K562 (cell line): Measurements from ENCODE around the gene CRELD2. TPM values are rescaled to one million over a fixed set of nuclear protein-coding genes. Genes with fewer than 3 reads are reported as not detected.

ENCODE experiments used
- CBFB ChIP-seq: sonication (generic); formaldehyde crosslinking; IDR thresholded peaks from 2 replicates; pipeline ENCODE4 v1.4.0; 2020; ENCODE audit warnings: mild to moderate bottlenecking, missing genetic modification reagents
- EHMT2 ChIP-seq: fragments of 450-650 bp; IDR thresholded peaks from 2 replicates; pipeline ENCODE4 v1.6.1; 2018; ENCODE audit warnings: antibody characterized with exemption
- RCOR1 ChIP-seq, 2 experiments: IDR thresholded peaks; 2 replicates each; pipeline ENCODE4 v1.6.1; 2012; ENCODE audit warnings: low read depth in 2 of 2, low read length in 2 of 2, borderline replicate concordance in 1 of 2, improper control_type of control experiment in 1 of 2
- TAL1 ChIP-seq: fragments of 450-650 bp; IDR thresholded peaks from 2 replicates; pipeline ENCODE4 v1.6.1; 2016; ENCODE audit warnings: mild to moderate bottlenecking
- ZC3H4 ChIP-seq: sonication (generic); formaldehyde crosslinking; IDR thresholded peaks from 2 replicates; pipeline ENCODE4 v1.9.0; 2021; ENCODE audit warnings: missing genetic modification reagents, borderline replicate concordance
- ZFP30 ChIP-seq: fragments of 250-450 bp; sonication (Bioruptor Pico); IDR thresholded peaks from 2 replicates; pipeline ENCODE4 v1.8.0; 2022; ENCODE audit warnings: moderate library complexity, mild to moderate bottlenecking, inconsistent platforms, borderline replicate concordance
- polyA plus RNA-seq, 8 experiments: library from polyadenylated mRNA; depleted of rRNA in 4 of 8; stranded (reverse) in 5 of 8; unstranded in 3 of 8; fragments of >200 nt; fragmentation: Nextera tagmentation in 2 of 8; fragmentation: Illumina TruSeq in 1 of 8; extraction: Ambion mirVana in 2 of 8; extraction: Trizol in 1 of 8; gene quantifications; 2 replicates each; pipeline versions ENCODE4 v1.2.1 to v1.2.3, GENCODE V29; 2011 to 2014; ENCODE audit warnings: inconsistent platforms in 1 of 8, missing spikeins in 1 of 8
- total RNA-seq, 7 experiments: library from RNA; depleted of rRNA in 6 of 7; stranded (reverse); fragments of >200 nt in 6 of 7; fragmentation: Illumina TruSeq in 2 of 7; extraction: Trizol in 2 of 7; gene quantifications; 2 replicates each; pipeline versions ENCODE4 v1.2.1 to v1.2.3, GENCODE V29; 2011 to 2021; ENCODE audit warnings: low replicate concordance in 1 of 7
- TF ChIP-seq, protein P1 (sequence below): fragments of 250-450 bp; sonication (Bioruptor Pico); IDR thresholded peaks from 2 replicates; pipeline ENCODE4 v1.9.0; 2021; ENCODE audit warnings: mild to moderate bottlenecking, inconsistent platforms

Gene CRELD2
- total and polyA plus RNA-seq, 9 of the 15 experiments (the other 6 are each of a cell fraction or from before 2014, with no cell fraction given): 0.96 to 25.3 (median 8.8) TPM

DNA sequence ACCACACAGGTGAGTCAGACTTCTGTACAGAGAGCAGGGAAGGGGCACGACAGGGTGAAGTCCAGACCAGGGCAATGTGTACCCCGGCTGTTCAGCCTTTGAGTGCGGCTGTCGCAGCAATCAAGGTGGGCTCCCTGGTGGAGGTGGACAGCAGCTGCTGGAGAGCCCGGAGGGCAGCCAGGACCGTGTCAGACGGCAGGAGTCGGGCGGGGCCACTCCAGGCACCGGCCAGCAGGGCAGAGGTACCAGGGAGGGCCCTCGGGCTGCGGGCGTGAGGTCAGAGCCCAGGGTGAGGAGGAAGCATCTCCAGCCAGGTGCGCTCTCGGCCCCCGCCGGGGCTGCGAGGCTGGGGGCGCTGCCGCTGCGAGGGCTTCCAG lies 41.3 kb downstream of the CRELD2 start (continued):
- TF ChIP-seq, protein P1, sequence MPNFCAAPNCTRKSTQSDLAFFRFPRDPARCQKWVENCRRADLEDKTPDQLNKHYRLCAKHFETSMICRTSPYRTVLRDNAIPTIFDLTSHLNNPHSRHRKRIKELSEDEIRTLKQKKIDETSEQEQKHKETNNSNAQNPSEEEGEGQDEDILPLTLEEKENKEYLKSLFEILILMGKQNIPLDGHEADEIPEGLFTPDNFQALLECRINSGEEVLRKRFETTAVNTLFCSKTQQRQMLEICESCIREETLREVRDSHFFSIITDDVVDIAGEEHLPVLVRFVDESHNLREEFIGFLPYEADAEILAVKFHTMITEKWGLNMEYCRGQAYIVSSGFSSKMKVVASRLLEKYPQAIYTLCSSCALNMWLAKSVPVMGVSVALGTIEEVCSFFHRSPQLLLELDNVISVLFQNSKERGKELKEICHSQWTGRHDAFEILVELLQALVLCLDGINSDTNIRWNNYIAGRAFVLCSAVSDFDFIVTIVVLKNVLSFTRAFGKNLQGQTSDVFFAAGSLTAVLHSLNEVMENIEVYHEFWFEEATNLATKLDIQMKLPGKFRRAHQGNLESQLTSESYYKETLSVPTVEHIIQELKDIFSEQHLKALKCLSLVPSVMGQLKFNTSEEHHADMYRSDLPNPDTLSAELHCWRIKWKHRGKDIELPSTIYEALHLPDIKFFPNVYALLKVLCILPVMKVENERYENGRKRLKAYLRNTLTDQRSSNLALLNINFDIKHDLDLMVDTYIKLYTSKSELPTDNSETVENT (CRISPR knock-in tag): peak; percentile 39; the same call in 1 of the 2 replicates
- TF ChIP-seq ZC3H4 (CRISPR knock-in tag) (0 out of 2 replicates have a peak, but pooled peaks have one; percentile 1), EHMT2 (no peak), ZFP30 (CRISPR knock-in tag) (no peak), CBFB (CRISPR knock-in tag) (0 out of 2 replicates have a peak, but pooled peaks have one; percentile 62), TAL1 (no peak), RCOR1 (IDR thresholded peaks at IDR 0.05; ENCODE audit: borderline replicate concordance in 1 of 2, low read depth in 2 of 2, low read length in 2 of 2) (0 out of 4 replicates have a peak, but pooled peaks of 1 of the 2 experiments have one; percentile 12)
